Neural progenitor cell (in vitro differentiated cells): ENCODE data around the gene KCNT1. TPM values are rescaled to one million over a fixed set of nuclear protein-coding genes. Genes with fewer than 3 reads are reported as not detected.

Experiments used
- DNase-seq: peaks from one replicate; pipeline ENCODE4 v3.0.0-alpha.2; 2016; ENCODE audit warnings: low spot score
- H2AFZ ChIP-seq: fragments of 200-600 bp; sonication (generic); replicated peaks from 2 replicates; pipeline ENCODE4 v1.6.1; 2016; ENCODE audit warnings: antibody characterized with exemption
- H3F3A ChIP-seq: fragments of 200-600 bp; sonication (generic); 2 replicates; pipeline ENCODE4 v1.6.1; 2016; ENCODE audit warnings: antibody characterized with exemption, low read depth
- H3K27ac ChIP-seq: fragments of 200-600 bp; sonication (generic); 2 replicates; pipeline ENCODE4 v1.5.1; 2016; ENCODE audit warnings: mild to moderate bottlenecking
- H3K27me3 ChIP-seq: fragments of 200-600 bp; sonication (generic); 2 replicates; pipeline ENCODE4 v1.6.1; 2016; ENCODE audit warnings: mild to moderate bottlenecking, moderate library complexity
- H3K36me3 ChIP-seq: fragments of 200-600 bp; sonication (generic); 2 replicates; pipeline ENCODE4 v1.5.1; 2016
- H3K4me1 ChIP-seq: fragments of 200-600 bp; sonication (generic); 2 replicates; pipeline ENCODE4 v1.6.1; 2016; ENCODE audit warnings: mixed run types
- H3K4me2 ChIP-seq: fragments of 200-600 bp; sonication (generic); 2 replicates; pipeline ENCODE4 v1.6.1; 2016
- H3K4me3 ChIP-seq: fragments of 200-600 bp; sonication (generic); 2 replicates; pipeline ENCODE4 v1.5.1; 2016
- H3K79me2 ChIP-seq: fragments of 200-600 bp; sonication (generic); 2 replicates; pipeline ENCODE4 v1.6.1; 2016; ENCODE audit warnings: low read depth
- H3K9ac ChIP-seq: fragments of 200-600 bp; sonication (generic); 2 replicates; pipeline ENCODE4 v1.6.1; 2016
- H3K9me3 ChIP-seq: fragments of 200-600 bp; sonication (generic); 2 replicates; pipeline ENCODE4 v1.5.1; 2016; ENCODE audit warnings: low read depth
- H4K20me1 ChIP-seq: fragments of 200-600 bp; sonication (generic); 2 replicates; pipeline ENCODE4 v1.6.1; 2016; ENCODE audit warnings: low read depth
- H3K27ac Mint-ChIP-seq: 3 replicates; pipeline ENCODE4 v1.8.0; 2021; ENCODE audit warnings: mixed read lengths
- H3K27me3 Mint-ChIP-seq: 2 replicates; pipeline ENCODE4 v1.8.0; 2022; ENCODE audit warnings: low read depth, mild to moderate bottlenecking, inconsistent platforms, moderate library complexity, mixed read lengths; ENCODE audit not compliant: insufficient read depth
- H3K36me3 Mint-ChIP-seq: 3 replicates; pipeline ENCODE4 v1.8.0; 2021; ENCODE audit warnings: mixed read lengths
- H3K4me1 Mint-ChIP-seq: 3 replicates; pipeline ENCODE4 v1.8.0; 2021; ENCODE audit warnings: mixed read lengths
- H3K4me3 Mint-ChIP-seq: 3 replicates; pipeline ENCODE4 v1.8.0; 2021; ENCODE audit warnings: mild to moderate bottlenecking, moderate library complexity, mixed read lengths
- H3K9me3 Mint-ChIP-seq: 3 replicates; pipeline ENCODE4 v1.8.0; 2020; ENCODE audit warnings: mixed read lengths
- EZH2 ChIP-seq: fragments of 200-600 bp; sonication (generic); IDR thresholded peaks from 2 replicates; pipeline ENCODE4 v1.6.1; 2017; ENCODE audit warnings: antibody characterized with exemption, mild to moderate bottlenecking, moderate library complexity
- EZH2phosphoT487 ChIP-seq: fragments of 200-600 bp; sonication (generic); IDR thresholded peaks from 2 replicates; pipeline ENCODE4 v1.6.1; 2017; ENCODE audit warnings: antibody characterized with exemption
- total RNA-seq: library from RNA; depleted of rRNA; stranded (reverse); fragments of >200 nt; gene quantifications from 2 replicates; pipeline ENCODE4 v1.2.3, GENCODE V29; 2015; ENCODE audit warnings: low replicate concordance
- TF ChIP-seq, protein P1 (sequence below): fragments of 200-600 bp; sonication (generic); IDR thresholded peaks from 2 replicates; pipeline ENCODE4 v1.5.1; 2017; ENCODE audit warnings: antibody characterized with exemption, mild to moderate bottlenecking

KCNT1 gene
- total RNA-seq, 1 donor from 2014 or later, result not detected

DNA sequence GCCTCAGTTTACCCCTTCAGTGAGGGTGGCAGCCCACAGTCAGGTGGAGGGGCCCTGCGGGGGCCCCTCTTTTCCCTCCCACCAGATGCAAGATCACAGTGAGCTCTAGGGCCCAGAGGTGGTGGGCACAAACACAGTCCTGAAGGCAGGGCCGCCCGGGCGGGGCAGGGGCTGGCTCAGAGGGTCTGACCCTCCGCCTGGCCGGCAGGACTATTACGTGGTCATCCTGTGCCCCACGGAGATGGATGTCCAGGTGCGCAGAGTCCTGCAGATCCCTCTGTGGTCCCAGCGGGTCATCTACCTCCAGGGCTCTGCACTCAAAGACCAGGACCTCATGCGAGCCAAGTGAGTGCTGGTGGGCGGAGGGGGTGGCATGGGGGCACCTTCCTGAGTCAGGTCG lies 63.4 kb downstream of the KCNT1 start:
- Histone ChIP-seq H3K9ac (no peak overlapping the region), H3K4me2 (no peak overlapping the region), H3K4me1 (no peaks in the 10 kb centered on the region), H3F3A (no peaks in the 10 kb centered on the region), H3K9me3 (no peaks in the 10 kb centered on the region), H3K36me3 (no peaks in the 10 kb centered on the region), H3K27me3 (no peaks in the 10 kb centered on the region), H3K27ac (no peak overlapping the region), H2AFZ (no peak overlapping the region), H3K4me3 (no peak overlapping the region), H3K79me2 (no peaks in the 10 kb centered on the region), H4K20me1 (no peaks in the 10 kb centered on the region)
- Mint-ChIP-seq H3K27me3 (peaks cover 12% of the 10 kb centered on the region), H3K27ac (no peak overlapping the region), H3K4me1 (peaks cover 3% of the 10 kb centered on the region), H3K4me3 (no peak overlapping the region), H3K36me3 (peaks cover 2% of the 10 kb centered on the region), H3K9me3 (peaks cover 14% of the 10 kb centered on the region)
- no peak for DNase-seq
- TF ChIP-seq, protein P1, sequence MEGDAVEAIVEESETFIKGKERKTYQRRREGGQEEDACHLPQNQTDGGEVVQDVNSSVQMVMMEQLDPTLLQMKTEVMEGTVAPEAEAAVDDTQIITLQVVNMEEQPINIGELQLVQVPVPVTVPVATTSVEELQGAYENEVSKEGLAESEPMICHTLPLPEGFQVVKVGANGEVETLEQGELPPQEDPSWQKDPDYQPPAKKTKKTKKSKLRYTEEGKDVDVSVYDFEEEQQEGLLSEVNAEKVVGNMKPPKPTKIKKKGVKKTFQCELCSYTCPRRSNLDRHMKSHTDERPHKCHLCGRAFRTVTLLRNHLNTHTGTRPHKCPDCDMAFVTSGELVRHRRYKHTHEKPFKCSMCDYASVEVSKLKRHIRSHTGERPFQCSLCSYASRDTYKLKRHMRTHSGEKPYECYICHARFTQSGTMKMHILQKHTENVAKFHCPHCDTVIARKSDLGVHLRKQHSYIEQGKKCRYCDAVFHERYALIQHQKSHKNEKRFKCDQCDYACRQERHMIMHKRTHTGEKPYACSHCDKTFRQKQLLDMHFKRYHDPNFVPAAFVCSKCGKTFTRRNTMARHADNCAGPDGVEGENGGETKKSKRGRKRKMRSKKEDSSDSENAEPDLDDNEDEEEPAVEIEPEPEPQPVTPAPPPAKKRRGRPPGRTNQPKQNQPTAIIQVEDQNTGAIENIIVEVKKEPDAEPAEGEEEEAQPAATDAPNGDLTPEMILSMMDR, result no peak
- no peak for TF ChIP-seq EZH2phosphoT487
- no peak for TF ChIP-seq EZH2

DNA sequence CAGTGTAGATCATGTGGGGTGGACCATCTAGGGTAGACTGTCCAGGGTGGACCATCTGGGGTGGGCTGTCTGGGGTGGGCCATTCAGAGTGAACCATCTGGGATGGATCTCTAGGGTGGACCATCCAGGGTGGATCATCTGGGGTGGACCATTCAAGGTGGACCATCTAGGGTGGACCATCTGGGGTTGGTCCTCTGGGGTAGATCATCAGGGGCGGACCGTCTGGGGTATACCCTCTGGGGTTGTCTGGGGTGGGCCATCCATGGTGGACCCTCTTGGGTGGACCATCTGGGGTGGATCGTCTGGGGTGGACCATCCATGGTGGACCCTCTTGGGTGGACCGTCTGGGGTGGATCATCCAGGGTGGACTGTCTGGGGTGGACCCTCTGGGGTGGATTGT lies 64.3 kb downstream of the KCNT1 start:
- H3K9ac ChIP-seq, result no peak overlapping the region
- Mint-ChIP-seq H3K27ac (no peak overlapping the region), H3K9me3 (peaks cover 14% of the 10 kb centered on the region), H3K27me3 (peaks cover 9% of the 10 kb centered on the region), H3K4me1 (peaks cover 3% of the 10 kb centered on the region), H3K4me3 (no peak overlapping the region), H3K36me3 (peaks cover 2% of the 10 kb centered on the region)
- no peak overlapping the region for H3K4me3 ChIP-seq
- no peaks in the 10 kb centered on the region for H3K4me1 ChIP-seq
- no peaks in the 10 kb centered on the region for H3K9me3 ChIP-seq
- no peaks in the 10 kb centered on the region for H3F3A ChIP-seq
- no peaks in the 10 kb centered on the region for H3K79me2 ChIP-seq
- no peaks in the 10 kb centered on the region for H4K20me1 ChIP-seq
- no peak overlapping the region for H3K4me2 ChIP-seq
- no peak for DNase-seq
- no peak overlapping the region for H3K27ac ChIP-seq
- TF ChIP-seq EZH2 (no peak), EZH2phosphoT487 (no peak)
- TF ChIP-seq, protein P1, result no peak
- no peaks in the 10 kb centered on the region for H3K27me3 ChIP-seq
- no peaks in the 10 kb centered on the region for H3K36me3 ChIP-seq
- no peak overlapping the region for H2AFZ ChIP-seq

DNA sequence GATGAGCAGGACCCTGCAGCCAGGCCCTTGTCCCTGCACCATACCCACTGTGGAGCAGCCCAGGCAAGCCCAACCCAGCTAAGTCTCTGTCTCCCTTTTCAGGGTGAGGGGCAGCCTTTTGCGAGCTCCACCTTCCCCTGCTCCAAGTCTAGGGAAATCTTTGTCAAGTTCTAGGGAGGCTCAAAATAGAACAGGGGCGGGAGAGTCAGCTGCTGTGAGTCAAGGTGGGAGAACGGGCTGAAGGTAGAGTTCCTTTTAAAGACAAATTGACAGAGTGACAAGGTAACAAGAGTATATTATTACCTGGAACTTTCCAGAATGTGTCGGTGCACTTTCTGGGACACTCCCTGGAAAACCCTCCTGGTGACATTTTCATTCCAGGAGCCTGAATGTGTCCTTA lies 64.7 kb downstream of the KCNT1 start:
- H3K27ac Mint-ChIP-seq, result no peak overlapping the region
- Histone ChIP-seq H3K9ac (no peak overlapping the region), H3K9me3 (no peaks in the 10 kb centered on the region), H3K4me2 (no peak overlapping the region), H3F3A (no peaks in the 10 kb centered on the region), H3K27me3 (no peaks in the 10 kb centered on the region), H3K4me3 (no peak overlapping the region), H3K27ac (no peak overlapping the region), H3K79me2 (no peaks in the 10 kb centered on the region), H3K4me1 (no peaks in the 10 kb centered on the region), H2AFZ (no peak overlapping the region), H3K36me3 (no peaks in the 10 kb centered on the region), H4K20me1 (no peaks in the 10 kb centered on the region)
- H3K36me3 Mint-ChIP-seq, result peaks cover 2% of the 10 kb centered on the region
- no peak for DNase-seq
- H3K9me3 Mint-ChIP-seq, result peaks cover 14% of the 10 kb centered on the region
- H3K4me1 Mint-ChIP-seq, result peaks cover 3% of the 10 kb centered on the region
- H3K4me3 Mint-ChIP-seq, result no peak overlapping the region
- H3K27me3 Mint-ChIP-seq, result peaks cover 8% of the 10 kb centered on the region
- no peak for TF ChIP-seq EZH2phosphoT487
- no peak for TF ChIP-seq EZH2
- TF ChIP-seq, protein P1, result no peak
